Measurements from ENCODE around the gene BBS1.
A peak's percentile ranks its signal among the peaks of the same experiment; 100 is the strongest.

Gene BBS1

DNA sequence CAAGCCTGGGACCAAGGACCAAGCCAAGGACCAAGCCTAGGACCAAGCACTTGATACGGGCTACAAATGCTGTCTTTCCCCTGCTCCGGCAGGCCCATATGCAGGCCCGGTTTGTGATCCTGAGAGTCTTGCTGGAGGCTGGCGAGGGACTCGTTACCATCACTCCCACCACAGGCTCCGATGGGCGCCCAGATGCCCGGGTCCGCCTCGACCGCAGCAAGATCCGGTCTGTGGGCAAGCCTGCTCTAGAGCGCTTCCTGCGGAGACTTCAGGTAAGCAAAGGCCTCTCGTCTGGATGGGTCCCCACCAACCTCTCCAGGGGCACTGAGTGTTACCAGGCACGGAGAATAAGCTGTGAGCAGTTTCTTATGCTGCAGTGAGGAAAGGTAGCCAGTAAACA, 13.2 kb upstream of the BBS1 start:
- DNase-seq (ENCODE audit: low read depth) = no peak
- TF ChIP-seq CTCF (IDR thresholded peaks at IDR 0.05; ENCODE audit: low read length, missing control alignments) = no peak
- no peak overlapping the region for H3K4me3 ChIP-seq (replicated peaks; ENCODE audit: low read depth, low read length)

DNA sequence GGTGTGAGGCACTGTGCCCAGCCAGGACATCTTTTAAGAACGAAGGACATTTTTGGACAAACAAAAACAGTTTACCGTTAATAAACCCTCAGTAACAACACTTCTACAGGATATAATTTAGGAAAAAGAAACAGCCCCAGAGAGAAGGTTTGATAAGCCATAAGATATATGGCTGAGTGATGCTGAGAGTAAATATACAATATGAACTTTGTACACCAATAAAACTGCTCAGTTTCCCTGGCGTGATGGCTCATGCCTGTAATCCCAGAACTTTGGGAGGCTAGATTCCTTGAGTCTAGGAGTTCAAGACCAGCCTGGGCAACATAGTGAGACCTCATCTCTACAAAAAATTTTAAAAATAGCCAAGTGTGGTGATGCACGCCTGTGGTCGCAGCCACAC, 11.9 kb upstream of the BBS1 start:
- no peak overlapping the region for H3K4me3 ChIP-seq (replicated peaks; ENCODE audit: low read depth, low read length)
- TF ChIP-seq CTCF (IDR thresholded peaks at IDR 0.05; ENCODE audit: low read length, missing control alignments) = no peak
- DNase-seq (ENCODE audit: low read depth) = no peak

GRCh38 chr11:66505276-66505816, 5.1 kb upstream of the BBS1 start:
- no peak for TF ChIP-seq CTCF (IDR thresholded peaks at IDR 0.05; ENCODE audit: low read length, missing control alignments)
- no peak overlapping the region for H3K4me3 ChIP-seq (replicated peaks; ENCODE audit: low read depth, low read length)
- no peak for DNase-seq (ENCODE audit: low read depth)

DNA sequence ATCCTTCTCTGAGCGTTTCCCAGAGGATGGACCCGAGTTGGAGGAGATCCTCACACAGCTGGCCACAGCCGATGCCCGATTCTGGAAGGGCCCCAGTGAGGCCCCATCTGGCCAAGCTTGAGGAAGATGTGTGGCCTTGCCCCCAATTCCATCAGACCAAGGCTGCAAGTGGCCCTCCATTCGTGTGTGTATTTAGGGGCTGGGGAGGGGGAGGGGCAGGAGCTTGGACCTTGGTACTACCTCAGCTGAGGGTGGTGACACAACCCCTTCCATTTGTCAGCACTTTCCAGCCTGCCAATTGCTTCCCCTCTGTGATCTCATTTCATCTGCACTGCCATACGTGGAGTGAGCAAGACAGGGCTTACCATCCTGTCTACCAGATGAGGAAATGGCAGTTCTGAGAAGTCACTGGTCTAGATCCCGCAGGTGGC, 1.3 kb upstream of the BBS1 start:
- TF ChIP-seq CTCF (IDR thresholded peaks at IDR 0.05; ENCODE audit: low read length, missing control alignments) = no peak
- DNase-seq (ENCODE audit: low read depth) = no peak
- no peak overlapping the region for H3K4me3 ChIP-seq (replicated peaks; ENCODE audit: low read depth, low read length)

DNA sequence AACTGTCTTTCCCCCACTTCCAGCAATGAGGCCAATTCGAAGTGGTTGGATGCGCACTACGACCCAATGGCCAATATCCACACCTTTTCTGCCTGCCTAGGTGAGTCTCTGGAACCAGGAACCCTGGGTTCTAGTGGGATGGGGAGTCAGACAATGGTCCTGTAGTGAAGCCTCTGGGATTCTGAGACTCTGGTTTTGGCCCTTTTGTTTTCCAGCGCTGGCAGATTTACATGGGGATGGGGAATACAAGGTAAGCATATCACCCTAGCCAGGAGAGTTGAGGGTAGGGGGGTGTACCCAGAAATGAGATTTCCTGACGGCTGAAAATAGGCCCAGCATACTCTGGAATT, 530 bp downstream of the BBS1 start:
- DNase-seq (ENCODE audit: low read depth) = no peak
- TF ChIP-seq CTCF (IDR thresholded peaks at IDR 0.05; ENCODE audit: low read length, missing control alignments) = no peak
- peak overlapping the region; percentile 98 for H3K4me3 ChIP-seq (replicated peaks; ENCODE audit: low read depth, low read length)

DNA sequence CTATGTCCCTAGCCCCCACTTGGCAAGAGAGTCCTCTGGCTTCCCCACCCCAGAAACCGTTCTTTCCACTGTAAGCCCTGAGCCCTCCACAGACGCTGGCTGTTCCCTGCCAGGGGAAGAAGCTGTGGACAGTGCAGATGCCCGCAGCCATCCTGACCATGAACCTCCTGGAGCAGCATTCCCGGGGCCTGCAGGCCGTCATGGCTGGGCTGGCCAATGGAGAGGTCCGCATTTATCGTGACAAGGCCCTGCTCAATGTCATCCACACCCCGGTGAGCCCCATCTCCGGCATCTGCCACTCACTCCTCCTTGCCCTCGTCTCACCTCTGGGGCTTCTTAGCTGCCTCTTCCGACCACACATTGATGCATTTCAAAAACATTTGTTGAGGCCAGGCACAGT, 13.2 kb downstream of the BBS1 start:
- TF ChIP-seq CTCF (IDR thresholded peaks at IDR 0.05; ENCODE audit: low read length, missing control alignments) = no peak
- no peak for DNase-seq (ENCODE audit: low read depth)
- no peak overlapping the region for H3K4me3 ChIP-seq (replicated peaks; ENCODE audit: low read depth, low read length)

- DNase-seq (ENCODE audit: low read depth) = no peak
- H3K4me3 ChIP-seq (replicated peaks; ENCODE audit: low read depth, low read length) = no peak overlapping the region
- TF ChIP-seq CTCF (IDR thresholded peaks at IDR 0.05; ENCODE audit: low read length, missing control alignments) = no peak
These were observed 14.0 kb downstream of the BBS1 start for GRCh38 chr11:66524304-66525040.
